ENCODE measurements around the gene SPAST. TPM values are rescaled to one million over a fixed set of nuclear protein-coding genes. Genes with fewer than 3 reads are reported as not detected.

SPAST gene
- total and polyA plus RNA-seq, 2 of the 13 experiments (the other 11 are each of a cell fraction or from before 2014, with no cell fraction given) = 11.5 to 40.4 TPM

DNA sequence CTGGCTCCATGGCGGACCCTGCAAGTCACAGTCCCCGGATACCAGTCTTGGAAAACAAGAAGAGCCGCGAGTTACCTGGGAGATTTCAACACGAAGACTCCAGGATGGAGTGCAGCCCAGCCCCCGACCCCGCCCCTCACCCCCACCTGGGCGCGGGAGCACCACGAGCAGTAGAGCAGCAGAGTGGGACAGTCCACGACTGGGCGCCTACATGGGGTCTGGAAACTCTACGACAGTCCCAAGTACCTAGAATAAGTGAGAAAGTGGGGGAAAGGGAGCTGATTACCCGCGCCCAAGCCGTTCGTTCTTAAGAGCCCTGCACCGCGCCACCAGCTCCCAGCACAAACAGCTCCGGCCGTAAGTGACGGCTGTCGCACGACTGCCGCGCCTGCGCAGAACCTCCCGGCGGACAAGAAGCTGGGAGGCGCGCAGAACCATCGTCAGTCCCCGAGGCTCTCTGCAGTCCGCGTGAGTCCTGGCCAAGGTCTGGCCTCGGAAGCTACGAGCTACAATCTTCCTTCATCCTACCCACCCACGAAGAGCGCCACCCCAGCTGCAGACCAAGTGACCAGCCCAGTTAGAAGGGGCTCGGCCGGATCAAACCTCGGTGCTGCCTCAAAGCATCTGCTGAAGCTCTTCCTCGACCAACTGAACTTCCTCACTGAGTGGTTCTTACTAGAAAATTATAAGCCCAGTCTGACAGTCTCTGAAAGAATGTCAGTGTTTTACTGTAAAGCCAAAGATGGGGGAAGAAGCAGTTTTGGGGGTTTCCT is 23.7 kb upstream of the SPAST start, which contains the start of gene DPY30 (continued):
- TF ChIP-seq HNRNPL (IDR thresholded peaks at IDR 0.05; ENCODE audit: low read depth, low read length) (no peak), DNMT1 (CRISPR knock-in tag; IDR thresholded peaks at IDR 0.05) (0 out of 2 replicates have a peak, but pooled peaks have one; percentile 89), SP1 (IDR thresholded peaks at IDR 0.05) (no peak), SP1 (CRISPR knock-in tag; IDR thresholded peaks at IDR 0.05) (no peak; the same call in none of the 2 replicates), XRCC5 (optimal IDR thresholded peaks at IDR 0.05; ENCODE audit: low read length) (peak; percentile 90), ZBTB7B (CRISPR knock-in tag; IDR thresholded peaks at IDR 0.05) (no peak), THYN1 (CRISPR knock-in tag; IDR thresholded peaks at IDR 0.05; ENCODE audit: borderline replicate concordance, low read depth) (no peak), ATF1 (CRISPR knock-in tag; IDR thresholded peaks at IDR 0.05) (no peak; the same call in 1 of the 2 replicates), SIX1 (CRISPR knock-in tag; IDR thresholded peaks at IDR 0.05; ENCODE audit: borderline replicate concordance) (no peak), AGO1 (IDR thresholded peaks at IDR 0.05; ENCODE audit: low read depth, low read length, poor library complexity, severe bottlenecking) (peak; percentile 53), KLF11 (CRISPR knock-in tag; IDR thresholded peaks at IDR 0.05) (no peak; the same call in 1 of the 2 replicates), MBNL3 (CRISPR knock-in tag; conservative IDR thresholded peaks at IDR 0.05) (no peak), ISX (CRISPR knock-in tag; conservative IDR thresholded peaks at IDR 0.05) (peak; percentile 87; the same call in 1 of the 2 replicates), NFE2 (CRISPR knock-in tag; IDR thresholded peaks at IDR 0.05) (no peak), KDM4B (CRISPR knock-in tag; IDR thresholded peaks at IDR 0.05) (no peak; the same call in 1 of the 2 replicates), DR1 (CRISPR knock-in tag; IDR thresholded peaks at IDR 0.05) (peak; percentile 59; the same call in 1 of the 2 replicates), MZF1 (CRISPR knock-in tag; IDR thresholded peaks at IDR 0.05; ENCODE audit: borderline replicate concordance) (peak; percentile 45; the same call in 1 of the 2 replicates), KLF13 (CRISPR knock-in tag; IDR thresholded peaks at IDR 0.05) (0 out of 2 replicates have a peak, but pooled peaks have one; percentile 84)
- TF ChIP-seq, protein P1, sequence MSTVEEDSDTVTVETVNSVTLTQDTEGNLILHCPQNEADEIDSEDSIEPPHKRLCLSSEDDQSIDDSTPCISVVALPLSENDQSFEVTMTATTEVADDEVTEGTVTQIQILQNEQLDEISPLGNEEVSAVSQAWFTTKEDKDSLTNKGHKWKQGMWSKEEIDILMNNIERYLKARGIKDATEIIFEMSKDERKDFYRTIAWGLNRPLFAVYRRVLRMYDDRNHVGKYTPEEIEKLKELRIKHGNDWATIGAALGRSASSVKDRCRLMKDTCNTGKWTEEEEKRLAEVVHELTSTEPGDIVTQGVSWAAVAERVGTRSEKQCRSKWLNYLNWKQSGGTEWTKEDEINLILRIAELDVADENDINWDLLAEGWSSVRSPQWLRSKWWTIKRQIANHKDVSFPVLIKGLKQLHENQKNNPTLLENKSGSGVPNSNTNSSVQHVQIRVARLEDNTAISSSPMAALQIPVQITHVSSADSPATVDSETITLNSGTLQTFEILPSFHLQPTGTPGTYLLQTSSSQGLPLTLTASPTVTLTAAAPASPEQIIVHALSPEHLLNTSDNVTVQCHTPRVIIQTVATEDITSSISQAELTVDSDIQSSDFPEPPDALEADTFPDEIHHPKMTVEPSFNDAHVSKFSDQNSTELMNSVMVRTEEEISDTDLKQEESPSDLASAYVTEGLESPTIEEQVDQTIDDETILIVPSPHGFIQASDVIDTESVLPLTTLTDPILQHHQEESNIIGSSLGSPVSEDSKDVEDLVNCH (CRISPR knock-in tag; IDR thresholded peaks at IDR 0.05) = no peak
- TF ChIP-seq, protein P2, sequence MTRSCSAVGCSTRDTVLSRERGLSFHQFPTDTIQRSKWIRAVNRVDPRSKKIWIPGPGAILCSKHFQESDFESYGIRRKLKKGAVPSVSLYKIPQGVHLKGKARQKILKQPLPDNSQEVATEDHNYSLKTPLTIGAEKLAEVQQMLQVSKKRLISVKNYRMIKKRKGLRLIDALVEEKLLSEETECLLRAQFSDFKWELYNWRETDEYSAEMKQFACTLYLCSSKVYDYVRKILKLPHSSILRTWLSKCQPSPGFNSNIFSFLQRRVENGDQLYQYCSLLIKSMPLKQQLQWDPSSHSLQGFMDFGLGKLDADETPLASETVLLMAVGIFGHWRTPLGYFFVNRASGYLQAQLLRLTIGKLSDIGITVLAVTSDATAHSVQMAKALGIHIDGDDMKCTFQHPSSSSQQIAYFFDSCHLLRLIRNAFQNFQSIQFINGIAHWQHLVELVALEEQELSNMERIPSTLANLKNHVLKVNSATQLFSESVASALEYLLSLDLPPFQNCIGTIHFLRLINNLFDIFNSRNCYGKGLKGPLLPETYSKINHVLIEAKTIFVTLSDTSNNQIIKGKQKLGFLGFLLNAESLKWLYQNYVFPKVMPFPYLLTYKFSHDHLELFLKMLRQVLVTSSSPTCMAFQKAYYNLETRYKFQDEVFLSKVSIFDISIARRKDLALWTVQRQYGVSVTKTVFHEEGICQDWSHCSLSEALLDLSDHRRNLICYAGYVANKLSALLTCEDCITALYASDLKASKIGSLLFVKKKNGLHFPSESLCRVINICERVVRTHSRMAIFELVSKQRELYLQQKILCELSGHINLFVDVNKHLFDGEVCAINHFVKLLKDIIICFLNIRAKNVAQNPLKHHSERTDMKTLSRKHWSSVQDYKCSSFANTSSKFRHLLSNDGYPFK (CRISPR knock-in tag; IDR thresholded peaks at IDR 0.05; ENCODE audit: borderline replicate concordance) = peak; percentile 80; the same call in 1 of the 2 replicates
- TF ChIP-seq, protein P3, sequence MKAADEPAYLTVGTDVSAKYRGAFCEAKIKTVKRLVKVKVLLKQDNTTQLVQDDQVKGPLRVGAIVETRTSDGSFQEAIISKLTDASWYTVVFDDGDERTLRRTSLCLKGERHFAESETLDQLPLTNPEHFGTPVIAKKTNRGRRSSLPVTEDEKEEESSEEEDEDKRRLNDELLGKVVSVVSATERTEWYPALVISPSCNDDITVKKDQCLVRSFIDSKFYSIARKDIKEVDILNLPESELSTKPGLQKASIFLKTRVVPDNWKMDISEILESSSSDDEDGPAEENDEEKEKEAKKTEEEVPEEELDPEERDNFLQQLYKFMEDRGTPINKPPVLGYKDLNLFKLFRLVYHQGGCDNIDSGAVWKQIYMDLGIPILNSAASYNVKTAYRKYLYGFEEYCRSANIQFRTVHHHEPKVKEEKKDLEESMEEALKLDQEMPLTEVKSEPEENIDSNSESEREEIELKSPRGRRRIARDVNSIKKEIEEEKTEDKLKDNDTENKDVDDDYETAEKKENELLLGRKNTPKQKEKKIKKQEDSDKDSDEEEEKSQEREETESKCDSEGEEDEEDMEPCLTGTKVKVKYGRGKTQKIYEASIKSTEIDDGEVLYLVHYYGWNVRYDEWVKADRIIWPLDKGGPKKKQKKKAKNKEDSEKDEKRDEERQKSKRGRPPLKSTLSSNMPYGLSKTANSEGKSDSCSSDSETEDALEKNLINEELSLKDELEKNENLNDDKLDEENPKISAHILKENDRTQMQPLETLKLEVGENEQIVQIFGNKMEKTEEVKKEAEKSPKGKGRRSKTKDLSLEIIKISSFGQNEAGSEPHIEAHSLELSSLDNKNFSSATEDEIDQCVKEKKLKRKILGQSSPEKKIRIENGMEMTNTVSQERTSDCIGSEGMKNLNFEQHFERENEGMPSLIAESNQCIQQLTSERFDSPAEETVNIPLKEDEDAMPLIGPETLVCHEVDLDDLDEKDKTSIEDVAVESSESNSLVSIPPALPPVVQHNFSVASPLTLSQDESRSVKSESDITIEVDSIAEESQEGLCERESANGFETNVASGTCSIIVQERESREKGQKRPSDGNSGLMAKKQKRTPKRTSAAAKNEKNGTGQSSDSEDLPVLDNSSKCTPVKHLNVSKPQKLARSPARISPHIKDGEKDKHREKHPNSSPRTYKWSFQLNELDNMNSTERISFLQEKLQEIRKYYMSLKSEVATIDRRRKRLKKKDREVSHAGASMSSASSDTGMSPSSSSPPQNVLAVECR (CRISPR knock-in tag; IDR thresholded peaks at IDR 0.05; ENCODE audit: borderline replicate concordance) = peak; percentile 83; the same call in 1 of the 2 replicates

Measured in HepG2 (cell line).